Uterus (tissue), 4 donors: ENCODE data around the gene NCOA5. TPM values are rescaled to one million over a fixed set of nuclear protein-coding genes. Genes with fewer than 3 reads are reported as not detected.
A peak's percentile ranks its signal among the peaks of the same experiment; 100 is the strongest.

Source experiments
- DNase-seq, 2 donors: peaks; one replicate each; pipeline ENCODE4 v3.0.0-alpha.2; 2019 to 2020
- H3K27ac ChIP-seq, 2 donors: fragments of 200-600 bp; sonication (generic); 1 replicate in 1 of 2; 2 replicates in 1 of 2; pipeline ENCODE4 v1.5.1; 2016 to 2018
- H3K27me3 ChIP-seq, 2 donors: fragments of 200-600 bp; sonication (generic); one replicate each; pipeline ENCODE4 v1.5.1; 2018 to 2019; ENCODE audit warnings: control low read depth in 1 of 2
- H3K36me3 ChIP-seq, 2 donors: fragments of 200-600 bp; sonication (generic); one replicate each; pipeline ENCODE4 v1.5.1; 2019; ENCODE audit warnings: control low read depth in 1 of 2
- H3K4me1 ChIP-seq, 2 donors: fragments of 200-600 bp; sonication (generic); one replicate each; pipeline ENCODE4 v1.5.1; 2018 to 2019; ENCODE audit warnings: control low read depth in 1 of 2
- H3K4me3 ChIP-seq, 2 donors: fragments of 200-600 bp; sonication (generic); 1 replicate in 1 of 2; 2 replicates in 1 of 2; pipeline ENCODE4 v1.5.1; 2018 to 2019; ENCODE audit warnings: mild to moderate bottlenecking in 1 of 2
- H3K9me3 ChIP-seq, 2 donors: fragments of 200-600 bp; sonication (generic); one replicate each; pipeline ENCODE4 v1.5.1; 2019; ENCODE audit warnings: control low read depth in 1 of 2
- CTCF ChIP-seq, 4 experiments: fragments of 200-600 bp in 2 of 4; fragments of 450-650 bp in 2 of 4; sonication (generic) in 2 of 4; IDR thresholded peaks; one replicate each; pipeline ENCODE4 v1.5.1; 2016 to 2019; ENCODE audit warnings: antibody characterized with exemption in 4 of 4, mild to moderate bottlenecking in 2 of 4, moderate library complexity in 1 of 4
- POLR2A ChIP-seq, 2 donors: fragments of 450-650 bp; IDR thresholded peaks; one replicate each; pipeline ENCODE4 v1.6.1; 2016; ENCODE audit warnings: antibody characterized with exemption in 2 of 2, mild to moderate bottlenecking in 1 of 2, moderate library complexity in 1 of 2
- intact Hi-C: fragments of 100-400 bp; cut with DNase I; formaldehyde crosslinking; loops from one replicate; pipeline ENCODE4 v1.15.1; 2023; ENCODE audit warnings: low total_unique reads
- total RNA-seq, 4 donors: library from RNA; depleted of rRNA in 3 of 4; stranded (reverse); fragments of >200 nt in 3 of 4; gene quantifications; one replicate each; pipeline versions ENCODE4 v1.1.0 to v1.2.4, GENCODE V29; 2014 to 2023
- donor health status: DM: yes; HTN: yes; CAD: no.

NCOA5 gene
- total RNA-seq, 4 donors from 2014 or later = 8.2 to 37.8 (median 29.5) TPM

- no peak for DNase-seq
- Histone ChIP-seq H3K27me3 (no peaks in the 10 kb centered on the region), H3K9me3 (no peaks in the 10 kb centered on the region), H3K4me1 (no peaks in the 10 kb centered on the region), H3K36me3 (no peaks in the 10 kb centered on the region), H3K27ac (peak overlapping the region; percentile 19 to 93), H3K4me3 (no peak overlapping the region)
- intact Hi-C loops = no loop called here
- TF ChIP-seq CTCF (IDR thresholded peaks at IDR 0.05) (no peak), POLR2A (IDR thresholded peaks at IDR 0.05) (no peak)
Measured at GRCh38 chr20:46119547-46119946, 29.8 kb upstream of the NCOA5 start.

GRCh38 chr20:46119028-46119546, 29.3 kb upstream of the NCOA5 start:
- no peak for DNase-seq
- intact Hi-C loops = no loop called here
- H3K4me1 ChIP-seq = no peaks in the 10 kb centered on the region
- H3K36me3 ChIP-seq = no peaks in the 10 kb centered on the region
- H3K9me3 ChIP-seq = no peaks in the 10 kb centered on the region
- TF ChIP-seq POLR2A (IDR thresholded peaks at IDR 0.05) (no peak), CTCF (IDR thresholded peaks at IDR 0.05) (no peak)
- no peaks in the 10 kb centered on the region for H3K27me3 ChIP-seq
- H3K27ac ChIP-seq = peak overlapping the region; percentile 89 to 93
- H3K4me3 ChIP-seq = peak overlapping the region; percentile 45 to 60

DNA sequence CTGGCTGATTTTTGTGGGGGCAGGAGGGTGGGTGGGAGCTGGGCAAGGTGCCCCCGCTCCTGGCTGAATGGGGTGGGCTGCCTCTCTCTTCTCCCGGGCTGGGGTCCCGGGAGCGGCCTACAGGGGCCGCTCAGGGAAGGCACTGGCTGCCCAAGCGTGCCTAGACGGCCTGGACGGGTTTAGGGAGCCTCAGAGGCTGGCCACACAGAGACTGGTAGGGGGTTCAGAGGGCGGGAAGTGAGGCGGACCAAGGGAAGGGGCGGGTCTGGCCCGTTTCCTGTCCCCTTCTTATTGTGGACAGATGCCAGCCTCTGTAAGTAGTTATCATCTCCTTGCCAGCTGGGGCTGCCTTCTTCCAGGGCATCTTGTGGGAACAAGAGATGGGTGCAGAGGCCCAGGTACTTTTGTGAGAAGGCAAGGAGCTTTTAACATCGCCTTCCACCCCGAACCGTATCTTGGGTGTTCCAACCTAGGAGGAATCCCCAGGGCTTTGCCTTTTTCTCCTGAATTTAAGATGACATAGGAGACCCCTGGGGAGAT, 28.8 kb upstream of the NCOA5 start:
- Histone ChIP-seq H3K27ac (peak overlapping the region; percentile 89 to 93), H3K27me3 (no peaks in the 10 kb centered on the region), H3K9me3 (no peaks in the 10 kb centered on the region), H3K4me3 (peak overlapping the region; percentile 45 to 60), H3K4me1 (no peaks in the 10 kb centered on the region), H3K36me3 (no peaks in the 10 kb centered on the region)
- intact Hi-C loops = no loop called here
- peak; percentile 43 to 61 for DNase-seq
- TF ChIP-seq POLR2A (IDR thresholded peaks at IDR 0.05) (no peak), CTCF (IDR thresholded peaks at IDR 0.05) (no peak)

- TF ChIP-seq CTCF (IDR thresholded peaks at IDR 0.05) = no peak
- peak; percentile 56 to 73 for TF ChIP-seq POLR2A (IDR thresholded peaks at IDR 0.05)
- peak; percentile 91 to 92 for DNase-seq
- H3K4me3 ChIP-seq = peak within 1 kb of the TSS; percentile 45 to 60
- H3K9me3 ChIP-seq = no peaks in the 10 kb centered on the region
- intact Hi-C loops = no loop called here
- no peaks in the 10 kb centered on the region for H3K4me1 ChIP-seq
- H3K27ac ChIP-seq = peak within 1 kb of the TSS; percentile 89 to 93
- no peaks in the 10 kb centered on the region for H3K36me3 ChIP-seq
- H3K27me3 ChIP-seq = no peaks in the 10 kb centered on the region
Measured at GRCh38 chr20:46117704-46118467, 28.1 kb upstream of the NCOA5 start, which contains the start of gene CD40. Gene CD40, plus strand, starts transcription at chr20:46118314. Its CDS starts 30 bp downstream, at chr20:46118344.

DNA sequence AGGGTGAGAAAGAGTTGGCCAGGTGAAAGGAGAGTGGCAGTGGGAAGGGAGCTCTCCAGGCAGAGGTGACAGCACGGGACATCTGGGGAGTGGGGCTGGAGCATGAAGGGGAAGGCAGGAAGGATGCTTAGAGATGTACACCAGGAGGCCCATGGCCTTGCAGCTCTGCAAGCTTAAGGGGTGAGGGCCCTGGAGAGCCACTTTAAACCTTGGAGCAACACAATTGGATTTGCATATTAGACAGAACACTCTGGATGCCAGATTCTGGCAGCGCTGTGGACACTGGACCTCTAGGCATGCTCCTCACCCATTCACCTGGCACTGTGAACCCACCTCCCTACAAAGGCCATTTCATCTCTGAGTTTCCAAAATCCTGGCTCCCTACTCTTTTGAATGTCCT, 24.7 kb upstream of the NCOA5 start:
- Histone ChIP-seq H3K4me3 (no peak overlapping the region), H3K27me3 (peaks cover 0 to 8% of the 10 kb centered on the region in 2 donors)
- intact Hi-C loops = no loop called here

More for the DNA sequence above, 24.7 kb upstream of the NCOA5 start:
- DNase-seq = no peak
- H3K36me3 ChIP-seq = no peaks in the 10 kb centered on the region
- H3K9me3 ChIP-seq = no peaks in the 10 kb centered on the region
- no peak overlapping the region for H3K27ac ChIP-seq
- TF ChIP-seq CTCF (IDR thresholded peaks at IDR 0.05) (no peak), POLR2A (IDR thresholded peaks at IDR 0.05) (no peak)
- no peaks in the 10 kb centered on the region for H3K4me1 ChIP-seq
